GM12865 (cell line): Measurements from ENCODE around the gene ATP6V0D1.

Source experiments
- DNase-seq: peaks from one replicate; pipeline ENCODE4 v3.0.0; 2010; ENCODE audit warnings: low read depth
- H3K4me3 ChIP-seq: 2 replicates; pipeline ENCODE4 v1.5.1; 2011; ENCODE audit warnings: mild to moderate bottlenecking, low read depth, low read length, control low read depth
- TF ChIP-seq, protein P1 (sequence below): IDR thresholded peaks from 2 replicates; pipeline ENCODE4 v1.5.1; 2011; ENCODE audit warnings: low read length, control low read depth, low read depth, inconsistent platforms; ENCODE audit not compliant: insufficient read depth; ENCODE audit errors: missing control alignments

The ATP6V0D1 gene

DNA sequence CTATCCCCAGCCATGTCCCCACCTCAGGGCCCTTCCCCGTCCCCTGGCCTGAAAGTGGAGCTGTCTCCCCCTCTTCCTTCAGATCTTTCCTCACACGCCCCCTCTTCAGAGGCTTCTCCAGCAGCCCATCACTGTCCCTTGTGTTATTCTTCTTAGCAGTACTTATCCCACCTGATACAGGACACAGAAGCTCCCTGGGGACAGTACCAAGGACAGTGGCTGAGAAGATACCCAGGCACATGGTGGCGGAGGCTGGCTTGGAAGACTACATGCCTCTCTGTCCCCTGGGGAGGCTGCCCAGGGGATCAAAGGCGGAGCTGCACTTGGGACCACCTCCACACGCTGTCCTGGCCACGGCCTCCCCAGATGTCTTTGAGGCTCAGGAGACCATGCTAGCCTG is 26.1 kb downstream of the ATP6V0D1 start:
- no peak for DNase-seq
- TF ChIP-seq, protein P1, sequence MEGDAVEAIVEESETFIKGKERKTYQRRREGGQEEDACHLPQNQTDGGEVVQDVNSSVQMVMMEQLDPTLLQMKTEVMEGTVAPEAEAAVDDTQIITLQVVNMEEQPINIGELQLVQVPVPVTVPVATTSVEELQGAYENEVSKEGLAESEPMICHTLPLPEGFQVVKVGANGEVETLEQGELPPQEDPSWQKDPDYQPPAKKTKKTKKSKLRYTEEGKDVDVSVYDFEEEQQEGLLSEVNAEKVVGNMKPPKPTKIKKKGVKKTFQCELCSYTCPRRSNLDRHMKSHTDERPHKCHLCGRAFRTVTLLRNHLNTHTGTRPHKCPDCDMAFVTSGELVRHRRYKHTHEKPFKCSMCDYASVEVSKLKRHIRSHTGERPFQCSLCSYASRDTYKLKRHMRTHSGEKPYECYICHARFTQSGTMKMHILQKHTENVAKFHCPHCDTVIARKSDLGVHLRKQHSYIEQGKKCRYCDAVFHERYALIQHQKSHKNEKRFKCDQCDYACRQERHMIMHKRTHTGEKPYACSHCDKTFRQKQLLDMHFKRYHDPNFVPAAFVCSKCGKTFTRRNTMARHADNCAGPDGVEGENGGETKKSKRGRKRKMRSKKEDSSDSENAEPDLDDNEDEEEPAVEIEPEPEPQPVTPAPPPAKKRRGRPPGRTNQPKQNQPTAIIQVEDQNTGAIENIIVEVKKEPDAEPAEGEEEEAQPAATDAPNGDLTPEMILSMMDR, result no peak
- H3K4me3 ChIP-seq, result no peak overlapping the region

DNA sequence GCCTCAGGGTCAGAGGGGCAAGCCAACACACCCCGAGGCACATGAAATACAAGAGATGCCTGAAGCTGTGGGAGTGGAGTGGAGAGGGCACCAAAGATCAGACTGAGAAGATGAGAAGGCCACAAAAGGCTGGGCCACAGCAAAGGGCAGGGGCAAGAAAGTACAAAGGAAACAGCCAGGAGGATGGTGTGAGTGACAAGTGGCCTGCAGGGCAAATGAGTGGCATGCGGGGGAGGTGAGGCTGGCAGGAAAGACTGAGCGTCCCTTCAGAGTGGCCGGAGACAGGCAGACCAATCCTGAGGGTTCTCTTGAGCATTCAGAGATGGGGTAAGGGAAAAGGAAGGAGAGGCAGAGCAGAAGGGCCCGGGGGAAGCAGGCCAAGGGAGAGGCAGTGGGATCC is 26.9 kb downstream of the ATP6V0D1 start:
- H3K4me3 ChIP-seq, result no peak overlapping the region
- TF ChIP-seq, protein P1, result no peak
- no peak for DNase-seq

DNA sequence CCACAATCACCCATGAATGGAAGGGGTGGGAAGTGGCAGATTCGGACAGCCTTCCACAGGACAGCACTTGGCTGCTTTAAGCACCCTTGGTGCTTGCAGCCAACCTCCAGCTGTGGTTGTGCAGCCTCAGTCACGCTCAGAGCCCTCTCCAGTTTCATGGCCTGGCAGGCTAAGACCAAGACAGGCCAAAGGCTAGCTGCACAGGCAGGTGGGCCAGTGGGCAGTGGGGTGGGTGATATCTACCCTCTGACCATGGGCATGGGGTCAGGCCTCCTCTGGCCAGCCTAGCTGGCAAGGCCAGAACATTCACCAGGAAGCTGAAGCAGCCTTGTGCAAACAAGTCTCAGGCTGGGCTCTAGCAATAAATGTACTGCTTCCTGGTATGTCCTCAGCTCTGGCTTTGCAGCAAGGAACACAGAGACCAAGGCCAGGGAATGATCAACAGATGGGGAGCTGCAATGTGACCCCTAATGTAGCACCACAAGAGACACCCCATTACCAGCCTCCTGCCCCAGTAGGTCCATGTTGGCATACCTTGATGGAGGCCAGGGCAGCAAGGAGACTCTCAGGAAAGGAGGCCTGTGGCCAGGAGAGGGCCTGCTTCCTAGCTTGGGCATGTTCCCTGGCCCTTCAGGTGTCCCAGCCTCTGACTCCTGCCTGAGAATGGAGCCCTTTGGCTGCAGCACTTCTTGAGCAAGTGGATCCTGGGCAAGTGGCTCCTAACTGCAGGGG is 29.1 kb downstream of the ATP6V0D1 start:
- H3K4me3 ChIP-seq, result no peak overlapping the region
- DNase-seq, result no peak
- TF ChIP-seq, protein P1, result no peak

DNA sequence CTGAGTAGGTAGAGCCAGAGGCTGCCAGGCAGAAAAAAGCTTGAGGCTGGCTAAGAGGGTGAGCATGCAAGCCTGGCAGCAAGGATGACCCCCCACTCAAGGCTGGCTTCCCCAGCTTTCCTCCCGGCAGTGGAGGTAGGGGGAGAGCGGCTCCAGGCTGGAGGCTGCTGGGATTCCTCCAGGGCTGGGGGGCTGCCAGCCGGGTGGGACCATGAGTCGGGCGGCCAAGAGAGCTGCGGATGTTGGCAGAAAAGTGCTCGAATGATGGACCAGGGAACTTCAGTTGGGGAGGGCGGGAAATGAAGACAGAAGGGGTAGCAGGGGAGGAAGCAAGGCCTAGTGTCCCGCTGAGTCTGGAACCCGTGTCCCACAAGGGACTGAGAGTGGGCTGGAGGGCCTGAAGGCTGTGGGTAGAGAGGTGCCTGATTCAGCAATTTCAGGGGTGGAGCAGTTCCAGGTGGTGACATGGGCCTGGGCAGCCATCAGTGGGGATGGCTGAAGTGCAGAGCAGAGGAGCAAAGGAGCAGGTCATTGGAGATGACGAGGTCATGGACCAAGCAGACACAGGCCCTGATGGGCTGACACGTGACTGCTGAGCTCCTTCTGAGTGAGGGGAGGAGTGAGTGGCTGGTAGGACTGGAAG is 29.8 kb downstream of the ATP6V0D1 start:
- DNase-seq, result no peak
- TF ChIP-seq, protein P1, result no peak
- H3K4me3 ChIP-seq, result no peak overlapping the region

DNA sequence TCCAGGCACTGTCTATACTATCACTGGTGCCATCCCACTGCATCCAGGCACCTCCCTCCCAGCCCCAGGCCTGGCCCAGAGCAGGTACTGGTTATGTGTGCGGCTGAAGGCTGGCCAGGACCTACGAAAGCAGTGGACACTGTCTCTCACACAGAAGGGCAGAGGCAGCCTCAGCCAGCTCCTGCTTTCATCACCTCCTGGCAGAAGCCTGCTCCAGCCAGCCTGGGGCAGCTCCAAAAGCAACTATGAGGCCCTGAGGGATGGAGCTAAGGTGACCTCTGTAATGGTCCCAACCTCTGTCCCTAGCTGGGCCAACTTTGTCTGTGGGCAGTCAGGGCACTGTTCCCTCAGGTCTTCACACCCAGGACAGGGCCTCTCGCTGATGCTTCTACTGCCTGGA is 31.2 kb downstream of the ATP6V0D1 start:
- TF ChIP-seq, protein P1, result no peak
- no peak for DNase-seq
- no peak overlapping the region for H3K4me3 ChIP-seq

DNA sequence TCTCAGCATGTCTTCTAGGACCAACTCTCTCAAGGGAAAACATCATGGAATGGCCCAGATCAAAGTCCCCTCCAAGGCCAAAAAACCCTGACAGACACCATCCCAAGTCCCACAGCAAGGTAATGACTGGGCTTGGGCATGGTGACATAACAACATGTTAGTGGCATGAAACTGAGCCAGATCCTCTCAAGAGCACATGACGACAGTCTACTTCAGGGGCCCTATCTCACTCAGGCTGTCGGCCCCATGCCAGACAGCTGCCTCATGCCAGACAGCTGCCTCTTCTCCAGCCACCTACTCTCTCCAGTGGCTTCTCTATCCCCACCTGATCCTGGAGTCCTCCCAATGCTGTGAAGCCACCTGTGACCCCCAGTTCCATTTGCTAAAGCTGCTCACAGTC is 31.6 kb downstream of the ATP6V0D1 start:
- DNase-seq, result no peak
- TF ChIP-seq, protein P1, result no peak
- H3K4me3 ChIP-seq, result no peak overlapping the region
